Gastrocnemius medialis (tissue), 4 donors: ENCODE results near the gene SFXN4.
A peak's percentile ranks its signal among the peaks of the same experiment; 100 is the strongest.

Experiments
- CTCF ChIP-seq, 5 experiments: fragments of 450-650 bp in 3 of 5; fragments of 200-600 bp in 2 of 5; sonication (generic) in 2 of 5; IDR thresholded peaks in 4 of 5; conservative IDR thresholded peaks in 1 of 5; 1 replicate in 4 of 5; 2 replicates in 1 of 5; pipeline ENCODE4 v1.5.1; 2016 to 2019; ENCODE audit warnings: antibody characterized with exemption in 5 of 5, mild to moderate bottlenecking in 3 of 5, moderate library complexity in 3 of 5
- POLR2A ChIP-seq, 2 donors: fragments of 450-650 bp; IDR thresholded peaks; one replicate each; pipeline ENCODE4 v1.6.1; 2017; ENCODE audit warnings: antibody characterized with exemption in 2 of 2, mild to moderate bottlenecking in 2 of 2, moderate library complexity in 2 of 2

- TF ChIP-seq CTCF (IDR thresholded peaks at IDR 0.05 in 4 of 5, conservative IDR thresholded peaks at IDR 0.05 in 1 of 5) (peak; percentile 15 to 58 (median 26)), POLR2A (IDR thresholded peaks at IDR 0.05) (no peak)
Observed at GRCh38 chr10:119139464-119140067, 25.9 kb downstream of the SFXN4 start.
